ENCODE results near the gene NR5A2.

NR5A2 gene

GRCh38 chr1:200075938-200076546, 48.5 kb downstream of the NR5A2 start:
- no peak overlapping the region for H3K4me3 ChIP-seq (ENCODE audit: low read depth, low read length)
- peak; percentile 4 for DNase-seq (ENCODE audit: low read depth)
- TF ChIP-seq POLR2A (IDR thresholded peaks at IDR 0.05; ENCODE audit: extremely low read depth, insufficient read length) (no peak), MYC (IDR thresholded peaks at IDR 0.05; ENCODE audit: low read depth, low read length) (no peak), MAX (IDR thresholded peaks at IDR 0.05; ENCODE audit: low read depth, low read length) (no peak)
- TF ChIP-seq, protein P1, sequence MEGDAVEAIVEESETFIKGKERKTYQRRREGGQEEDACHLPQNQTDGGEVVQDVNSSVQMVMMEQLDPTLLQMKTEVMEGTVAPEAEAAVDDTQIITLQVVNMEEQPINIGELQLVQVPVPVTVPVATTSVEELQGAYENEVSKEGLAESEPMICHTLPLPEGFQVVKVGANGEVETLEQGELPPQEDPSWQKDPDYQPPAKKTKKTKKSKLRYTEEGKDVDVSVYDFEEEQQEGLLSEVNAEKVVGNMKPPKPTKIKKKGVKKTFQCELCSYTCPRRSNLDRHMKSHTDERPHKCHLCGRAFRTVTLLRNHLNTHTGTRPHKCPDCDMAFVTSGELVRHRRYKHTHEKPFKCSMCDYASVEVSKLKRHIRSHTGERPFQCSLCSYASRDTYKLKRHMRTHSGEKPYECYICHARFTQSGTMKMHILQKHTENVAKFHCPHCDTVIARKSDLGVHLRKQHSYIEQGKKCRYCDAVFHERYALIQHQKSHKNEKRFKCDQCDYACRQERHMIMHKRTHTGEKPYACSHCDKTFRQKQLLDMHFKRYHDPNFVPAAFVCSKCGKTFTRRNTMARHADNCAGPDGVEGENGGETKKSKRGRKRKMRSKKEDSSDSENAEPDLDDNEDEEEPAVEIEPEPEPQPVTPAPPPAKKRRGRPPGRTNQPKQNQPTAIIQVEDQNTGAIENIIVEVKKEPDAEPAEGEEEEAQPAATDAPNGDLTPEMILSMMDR (IDR thresholded peaks at IDR 0.05; ENCODE audit: low read depth, low read length), result no peak

GRCh38 chr1:200079232-200079940, 51.9 kb downstream of the NR5A2 start:
- no peak for TF ChIP-seq MAX (IDR thresholded peaks at IDR 0.05; ENCODE audit: low read depth, low read length)
- TF ChIP-seq, protein P1 (IDR thresholded peaks at IDR 0.05; ENCODE audit: low read depth, low read length), result no peak

DNA sequence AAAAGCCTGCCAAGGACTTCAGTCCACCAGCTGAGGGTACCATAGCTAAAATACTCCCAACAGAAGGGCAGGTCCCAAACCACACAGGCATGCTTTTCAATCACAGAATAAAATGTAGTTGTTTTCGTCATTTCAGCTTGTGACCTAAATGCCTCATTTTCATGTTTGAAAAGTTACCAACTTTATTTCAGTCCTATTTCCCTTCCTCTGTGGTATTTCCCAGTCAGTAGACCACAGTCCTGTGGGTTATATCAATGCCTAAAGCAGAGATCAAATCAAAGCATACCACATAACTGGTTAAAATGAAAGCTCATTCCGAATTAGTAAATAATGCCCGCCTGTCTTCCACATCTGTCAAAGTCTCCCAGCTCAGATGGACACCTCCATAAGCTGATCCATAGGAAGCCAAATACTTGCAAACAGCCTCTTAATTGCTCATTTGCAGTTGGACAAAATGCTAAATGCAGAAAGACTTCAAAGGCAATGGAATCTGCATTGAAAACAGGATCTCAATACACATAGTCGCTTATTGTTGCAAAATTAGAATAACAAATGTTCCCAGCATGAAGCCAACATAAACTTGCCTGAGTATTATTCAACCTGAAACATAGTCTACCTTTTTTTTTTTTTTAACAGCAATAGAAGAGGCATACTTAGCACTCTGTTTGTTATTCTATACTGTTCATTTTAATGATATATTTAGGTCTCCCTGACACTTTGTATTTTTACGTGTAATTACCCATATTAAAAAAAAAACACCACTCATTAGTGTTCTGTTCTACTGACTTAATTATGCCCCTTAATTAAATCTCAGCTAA, 53.9 kb downstream of the NR5A2 start:
- H3K4me3 ChIP-seq (ENCODE audit: low read depth, low read length), result no peak overlapping the region
- no peak for DNase-seq (ENCODE audit: low read depth)
- no peak for TF ChIP-seq MAX (IDR thresholded peaks at IDR 0.05; ENCODE audit: low read depth, low read length)
- no peak for TF ChIP-seq MYC (IDR thresholded peaks at IDR 0.05; ENCODE audit: low read depth, low read length)
- TF ChIP-seq, protein P1 (IDR thresholded peaks at IDR 0.05; ENCODE audit: low read depth, low read length), result no peak
- TF ChIP-seq POLR2A (IDR thresholded peaks at IDR 0.05; ENCODE audit: extremely low read depth, insufficient read length), result no peak

More at GRCh38 chr1:200079232-200079940, 51.9 kb downstream of the NR5A2 start:
- DNase-seq (ENCODE audit: low read depth), result no peak
- H3K4me3 ChIP-seq (ENCODE audit: low read depth, low read length), result no peak overlapping the region

DNA sequence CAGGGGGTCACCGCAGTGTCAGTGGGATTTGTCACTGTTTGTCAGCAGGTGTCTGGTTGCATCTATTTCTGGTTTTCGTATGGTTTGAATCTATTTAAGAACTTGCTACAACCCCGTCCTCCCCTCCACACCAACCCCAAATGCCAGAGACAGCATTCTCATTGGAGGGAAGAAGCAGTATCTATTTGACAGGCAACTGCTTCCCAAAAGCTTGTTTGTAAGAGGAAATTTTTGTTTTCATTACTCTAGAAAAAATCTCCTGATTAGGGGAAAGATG, 54.4 kb downstream of the NR5A2 start:
- TF ChIP-seq POLR2A (IDR thresholded peaks at IDR 0.05; ENCODE audit: extremely low read depth, insufficient read length), result no peak
- no peak for TF ChIP-seq MYC (IDR thresholded peaks at IDR 0.05; ENCODE audit: low read depth, low read length)
- TF ChIP-seq, protein P1 (IDR thresholded peaks at IDR 0.05; ENCODE audit: low read depth, low read length), result no peak
- TF ChIP-seq MAX (IDR thresholded peaks at IDR 0.05; ENCODE audit: low read depth, low read length), result no peak

GRCh38 chr1:200082329-200082728, 54.8 kb downstream of the NR5A2 start:
- H3K4me3 ChIP-seq (ENCODE audit: low read depth, low read length), result no peak overlapping the region
- DNase-seq (ENCODE audit: low read depth), result no peak
- TF ChIP-seq, protein P1 (IDR thresholded peaks at IDR 0.05; ENCODE audit: low read depth, low read length), result no peak
- TF ChIP-seq MAX (IDR thresholded peaks at IDR 0.05; ENCODE audit: low read depth, low read length), result no peak
- no peak for TF ChIP-seq POLR2A (IDR thresholded peaks at IDR 0.05; ENCODE audit: extremely low read depth, insufficient read length)
- no peak for TF ChIP-seq MYC (IDR thresholded peaks at IDR 0.05; ENCODE audit: low read depth, low read length)

More for the DNA sequence above, 54.4 kb downstream of the NR5A2 start:
- no peak for DNase-seq (ENCODE audit: low read depth)
- H3K4me3 ChIP-seq (ENCODE audit: low read depth, low read length), result no peak overlapping the region

Data from NB4 (cell line).